ENCODE results near the gene KCNJ14.
A peak's percentile ranks its signal among the peaks of the same experiment; 100 is the strongest.

KCNJ14 gene

GRCh38 chr19:48445606-48446481 lies 9.5 kb upstream of the KCNJ14 start, which contains the start of gene GRWD1:
Gene GRWD1, plus strand, starts transcription at chr19:48445983. Its CDS starts 23 bp downstream, at chr19:48446006.
- DNase-seq = peak; percentile 98

- DNase-seq = no peak
These were observed 8.8 kb upstream of the KCNJ14 start for GRCh38 chr19:48446579-48446978.

GRCh38 chr19:48448563-48448962 lies 6.8 kb upstream of the KCNJ14 start:
- no peak for DNase-seq

GRCh38 chr19:48450441-48450840 lies 4.9 kb upstream of the KCNJ14 start:
- no peak for DNase-seq

- DNase-seq = no peak
These were observed 4.5 kb upstream of the KCNJ14 start for GRCh38 chr19:48450863-48451262.

GRCh38 chr19:48451624-48452023 lies 3.8 kb upstream of the KCNJ14 start:
- DNase-seq = no peak

- DNase-seq = no peak
These were observed 2.8 kb upstream of the KCNJ14 start for GRCh38 chr19:48452289-48453190.

- no peak for DNase-seq
These were observed 1.1 kb upstream of the KCNJ14 start for GRCh38 chr19:48454150-48454730.

- no peak for DNase-seq
These were observed 661 bp downstream of the KCNJ14 start for GRCh38 chr19:48455908-48456562.

- no peak for DNase-seq
These were observed 1.5 kb downstream of the KCNJ14 start for GRCh38 chr19:48456864-48457263.

- DNase-seq = no peak
These were observed 2.6 kb downstream of the KCNJ14 start for GRCh38 chr19:48458016-48458415.

GRCh38 chr19:48461651-48461981 lies 6.2 kb downstream of the KCNJ14 start:
- no peak for DNase-seq

- DNase-seq = no peak
These were observed 6.7 kb downstream of the KCNJ14 start for GRCh38 chr19:48461982-48462655.

GRCh38 chr19:48465215-48465614 lies 9.8 kb downstream of the KCNJ14 start:
- DNase-seq = no peak

GRCh38 chr19:48466561-48467325 lies 11.4 kb downstream of the KCNJ14 start:
- no peak for DNase-seq

GRCh38 chr19:48468772-48469288 lies 13.5 kb downstream of the KCNJ14 start:
- peak; percentile 99 for DNase-seq

- no peak for DNase-seq
These were observed 14.0 kb downstream of the KCNJ14 start, which contains the start of gene CYTH2 for GRCh38 chr19:48469289-48469881. Gene CYTH2, plus strand, starts transcription at chr19:48469369. Its CDS starts 139 bp downstream, at chr19:48469508.

- no peak for DNase-seq
These were observed 14.7 kb downstream of the KCNJ14 start for GRCh38 chr19:48469934-48470680.

GRCh38 chr19:48470856-48471255 lies 15.5 kb downstream of the KCNJ14 start:
- no peak for DNase-seq

GRCh38 chr19:48471836-48472235 lies 16.5 kb downstream of the KCNJ14 start:
- no peak for DNase-seq

Data from NCI-H524 treated with DMSO at 0.1 percent for 48 hours (cell line).